Activated CD8-positive, alpha-beta memory T cell treated with anti-CD3 and anti-CD28 coated beads, Interleukin-2, amount 50 U/mL, for 1 hour (primary cell): Measurements from ENCODE around the gene SCAMP1.
"Not testable (repeated sequence)": the region's sequence is repeated elsewhere in the genome, so short reads cannot be mapped to it uniquely, and the experiment has no call there.

Experiments used
- DNase-seq: peaks from one replicate; pipeline ENCODE4 v3.0.0-alpha.2; 2020; ENCODE audit errors: extremely low read depth

The SCAMP1 gene

GRCh38 chr5:78429332-78429980, 69.0 kb downstream of the SCAMP1 start:
- DNase-seq = no peak

GRCh38 chr5:78430866-78431265, 70.4 kb downstream of the SCAMP1 start:
- no peak for DNase-seq

- DNase-seq = no peak
These were observed 73.6 kb downstream of the SCAMP1 start for GRCh38 chr5:78433972-78434371.

GRCh38 chr5:78447775-78448424, 87.5 kb downstream of the SCAMP1 start:
- DNase-seq = no peak

- DNase-seq = no peak
These were observed 88.7 kb downstream of the SCAMP1 start for GRCh38 chr5:78449103-78449502.

- not testable (repeated sequence) for DNase-seq
These were observed 97.1 kb downstream of the SCAMP1 start for GRCh38 chr5:78457507-78457906.

- no peak for DNase-seq
These were observed 98.4 kb downstream of the SCAMP1 start for GRCh38 chr5:78458843-78459242.

GRCh38 chr5:78467140-78467539, 106.7 kb downstream of the SCAMP1 start:
- no peak for DNase-seq

GRCh38 chr5:78467752-78468357, 107.4 kb downstream of the SCAMP1 start:
- DNase-seq = no peak

GRCh38 chr5:78471896-78472295, 111.5 kb downstream of the SCAMP1 start:
- DNase-seq = no peak

GRCh38 chr5:78472469-78473106, 112.2 kb downstream of the SCAMP1 start:
- no peak for DNase-seq

- DNase-seq = no peak
These were observed 113.3 kb downstream of the SCAMP1 start for GRCh38 chr5:78473751-78474150.

GRCh38 chr5:78475370-78475769, 115.0 kb downstream of the SCAMP1 start:
- DNase-seq = no peak

GRCh38 chr5:78476795-78477194, 116.4 kb downstream of the SCAMP1 start:
- DNase-seq = no peak

GRCh38 chr5:78482948-78483347, 122.5 kb downstream of the SCAMP1 start:
- no peak for DNase-seq

GRCh38 chr5:78483809-78484521, 123.5 kb downstream of the SCAMP1 start:
- no peak for DNase-seq

- no peak for DNase-seq
These were observed 125.8 kb downstream of the SCAMP1 start for GRCh38 chr5:78486218-78486617.

GRCh38 chr5:78487846-78488245, 127.4 kb downstream of the SCAMP1 start:
- DNase-seq = no peak

GRCh38 chr5:78490709-78491485, 130.5 kb downstream of the SCAMP1 start:
- DNase-seq = no peak

- DNase-seq = no peak
These were observed 131.8 kb downstream of the SCAMP1 start for GRCh38 chr5:78492224-78492623.

GRCh38 chr5:78492650-78493049, 132.2 kb downstream of the SCAMP1 start:
- no peak for DNase-seq
